ENCODE measurements around the gene ZNRF3.
"Not testable (repeated sequence)": the region's sequence is repeated elsewhere in the genome, so short reads cannot be mapped to it uniquely, and the experiment has no call there.

The ZNRF3 gene

DNA sequence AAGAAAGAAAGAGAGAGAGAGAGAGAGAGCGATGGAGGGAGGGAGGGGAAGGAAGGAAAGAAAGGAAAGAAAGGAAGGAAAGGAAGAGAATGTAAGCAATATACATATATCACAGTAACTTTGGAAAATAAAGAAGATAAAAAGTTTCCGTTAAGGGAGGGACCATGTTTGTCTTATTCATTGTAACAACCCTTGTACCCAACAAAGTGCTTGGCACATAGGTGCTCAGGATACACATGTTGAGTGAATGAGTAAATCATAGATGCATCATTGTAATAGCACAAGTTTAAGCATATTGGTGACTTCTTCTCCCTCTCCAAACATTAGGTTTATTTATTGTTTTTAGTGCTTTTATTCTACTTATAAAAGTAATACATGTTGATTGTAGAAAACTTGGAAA is 39.7 kb upstream of the ZNRF3 start:
- peaks cover 8% of the 10 kb centered on the region for H3K9me3 ChIP-seq (ENCODE audit: severe bottlenecking)
- no peaks in the 10 kb centered on the region for H3K36me3 ChIP-seq
- no peak for DNase-seq
- H3K27me3 ChIP-seq (ENCODE audit: insufficient read depth, low read depth, severe bottlenecking) = no peaks in the 10 kb centered on the region
- H3K27ac ChIP-seq = no peak overlapping the region
- TF ChIP-seq, protein P1, sequence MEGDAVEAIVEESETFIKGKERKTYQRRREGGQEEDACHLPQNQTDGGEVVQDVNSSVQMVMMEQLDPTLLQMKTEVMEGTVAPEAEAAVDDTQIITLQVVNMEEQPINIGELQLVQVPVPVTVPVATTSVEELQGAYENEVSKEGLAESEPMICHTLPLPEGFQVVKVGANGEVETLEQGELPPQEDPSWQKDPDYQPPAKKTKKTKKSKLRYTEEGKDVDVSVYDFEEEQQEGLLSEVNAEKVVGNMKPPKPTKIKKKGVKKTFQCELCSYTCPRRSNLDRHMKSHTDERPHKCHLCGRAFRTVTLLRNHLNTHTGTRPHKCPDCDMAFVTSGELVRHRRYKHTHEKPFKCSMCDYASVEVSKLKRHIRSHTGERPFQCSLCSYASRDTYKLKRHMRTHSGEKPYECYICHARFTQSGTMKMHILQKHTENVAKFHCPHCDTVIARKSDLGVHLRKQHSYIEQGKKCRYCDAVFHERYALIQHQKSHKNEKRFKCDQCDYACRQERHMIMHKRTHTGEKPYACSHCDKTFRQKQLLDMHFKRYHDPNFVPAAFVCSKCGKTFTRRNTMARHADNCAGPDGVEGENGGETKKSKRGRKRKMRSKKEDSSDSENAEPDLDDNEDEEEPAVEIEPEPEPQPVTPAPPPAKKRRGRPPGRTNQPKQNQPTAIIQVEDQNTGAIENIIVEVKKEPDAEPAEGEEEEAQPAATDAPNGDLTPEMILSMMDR (IDR thresholded peaks at IDR 0.05; ENCODE audit: low read depth, low read length) = no peak
- H3K4me3 ChIP-seq (ENCODE audit: low read depth, low read length) = no peak overlapping the region

DNA sequence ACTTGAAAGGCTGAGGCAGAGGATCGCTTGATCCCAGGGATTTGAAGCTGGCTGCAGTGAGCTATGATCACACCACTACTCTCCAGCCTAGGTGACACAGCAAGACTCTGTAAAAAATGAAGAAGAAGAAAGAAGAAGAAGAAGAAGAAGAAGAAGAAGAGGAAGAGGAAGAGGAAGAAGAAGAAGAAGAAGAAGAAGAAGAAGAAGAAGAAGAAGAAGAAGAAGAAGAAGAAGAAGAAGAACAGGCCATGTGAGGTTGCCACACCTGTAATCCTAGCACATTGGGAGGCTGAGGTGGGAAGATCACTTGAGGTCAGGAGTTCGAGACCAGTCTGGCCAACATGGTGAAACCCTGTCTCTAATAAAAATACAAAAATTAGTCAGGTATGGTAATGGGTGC is 39.1 kb upstream of the ZNRF3 start:
- not testable (repeated sequence) for H3K9me3 ChIP-seq (ENCODE audit: severe bottlenecking); H3K27ac ChIP-seq; H3K27me3 ChIP-seq (ENCODE audit: insufficient read depth, low read depth, severe bottlenecking); H3K36me3 ChIP-seq; H3K4me3 ChIP-seq (ENCODE audit: low read depth, low read length); DNase-seq

DNA sequence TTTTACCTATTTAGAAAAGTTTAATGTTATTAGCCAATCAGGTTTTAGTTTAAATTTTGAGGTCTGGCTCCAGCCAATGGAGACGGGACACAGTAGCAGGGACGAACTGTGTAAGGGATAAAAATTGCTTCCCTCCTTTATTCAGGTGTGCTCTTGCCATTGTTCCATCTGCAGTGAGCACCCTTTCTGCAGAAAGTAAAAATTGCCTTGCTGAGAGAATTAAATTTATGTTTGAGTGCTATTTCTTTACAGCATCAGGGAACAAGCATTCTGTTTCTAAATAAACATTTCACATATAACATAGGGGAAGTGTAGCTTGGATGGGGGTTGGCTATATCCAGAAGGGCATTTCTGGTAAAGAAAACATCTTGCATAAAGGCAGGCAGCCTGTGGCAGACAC is 36.4 kb upstream of the ZNRF3 start:
- DNase-seq = no peak
- H3K4me3 ChIP-seq (ENCODE audit: low read depth, low read length) = no peak overlapping the region
- H3K27ac ChIP-seq = no peak overlapping the region
- TF ChIP-seq, protein P1 (IDR thresholded peaks at IDR 0.05; ENCODE audit: low read depth, low read length) = no peak
- no peaks in the 10 kb centered on the region for H3K27me3 ChIP-seq (ENCODE audit: insufficient read depth, low read depth, severe bottlenecking)
- no peaks in the 10 kb centered on the region for H3K36me3 ChIP-seq
- peaks cover 8% of the 10 kb centered on the region for H3K9me3 ChIP-seq (ENCODE audit: severe bottlenecking)

DNA sequence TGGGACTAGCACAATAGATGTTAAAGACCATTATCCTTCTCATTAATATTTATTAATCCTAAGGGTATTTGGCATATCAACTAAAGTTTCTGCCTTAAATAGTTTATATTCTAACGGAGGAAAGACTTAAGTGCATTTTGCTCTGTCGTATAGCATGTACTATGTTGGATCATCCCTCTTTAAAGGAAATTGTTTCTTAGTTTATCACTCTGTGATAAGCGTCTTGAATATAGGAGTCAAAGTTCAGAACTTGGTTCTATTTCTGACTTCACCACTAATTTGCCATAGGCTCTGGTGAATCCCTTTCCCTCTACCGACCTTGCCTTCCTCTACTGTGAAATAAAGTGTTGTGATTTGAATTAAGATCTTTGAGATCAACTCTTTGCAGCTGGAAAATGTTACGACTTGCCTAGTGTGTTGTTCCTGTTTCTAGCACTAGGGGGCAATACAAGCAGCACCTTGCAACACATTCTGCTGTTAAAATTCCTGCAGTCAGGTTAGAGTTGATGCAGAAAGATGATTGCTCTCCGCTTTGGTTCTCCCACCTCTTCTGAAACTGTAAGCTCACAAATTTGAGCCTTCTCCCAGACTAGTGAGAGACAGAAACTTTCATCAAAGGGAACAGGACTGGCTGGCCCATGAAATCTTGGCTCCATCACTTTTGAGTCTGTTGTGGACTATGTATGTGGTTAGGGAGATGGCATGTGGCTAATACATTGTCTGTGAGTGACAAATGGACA is 27.8 kb upstream of the ZNRF3 start:
- DNase-seq = peak; percentile 40
- Histone ChIP-seq H3K9me3 (ENCODE audit: severe bottlenecking) (no peaks in the 10 kb centered on the region), H3K27me3 (ENCODE audit: insufficient read depth, low read depth, severe bottlenecking) (no peaks in the 10 kb centered on the region), H3K4me3 (ENCODE audit: low read depth, low read length) (no peak overlapping the region), H3K27ac (no peak overlapping the region), H3K36me3 (no peaks in the 10 kb centered on the region)
- TF ChIP-seq, protein P1 (IDR thresholded peaks at IDR 0.05; ENCODE audit: low read depth, low read length) = peak; percentile 86

DNA sequence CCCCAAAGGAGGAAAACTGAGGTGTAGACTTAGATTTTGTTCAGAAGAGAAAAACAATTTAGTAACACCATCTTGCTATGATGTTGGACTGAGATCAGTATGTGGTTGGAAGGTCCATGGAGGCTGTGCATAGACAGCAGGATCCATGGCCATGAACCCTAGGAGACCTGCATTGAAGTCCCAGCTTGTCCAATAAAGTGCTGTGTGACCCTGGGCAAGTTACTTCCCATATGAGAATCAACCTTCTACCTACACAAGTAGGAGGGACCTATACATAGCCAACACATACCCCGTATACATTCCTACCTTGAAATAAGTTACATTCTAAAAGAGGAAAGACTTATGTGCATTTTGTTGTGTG is 27.3 kb upstream of the ZNRF3 start:
- Histone ChIP-seq H3K27me3 (ENCODE audit: insufficient read depth, low read depth, severe bottlenecking) (no peaks in the 10 kb centered on the region), H3K27ac (no peak overlapping the region), H3K36me3 (no peaks in the 10 kb centered on the region), H3K9me3 (ENCODE audit: severe bottlenecking) (no peaks in the 10 kb centered on the region), H3K4me3 (ENCODE audit: low read depth, low read length) (no peak overlapping the region)
- TF ChIP-seq, protein P1 (IDR thresholded peaks at IDR 0.05; ENCODE audit: low read depth, low read length) = no peak
- DNase-seq = no peak

DNA sequence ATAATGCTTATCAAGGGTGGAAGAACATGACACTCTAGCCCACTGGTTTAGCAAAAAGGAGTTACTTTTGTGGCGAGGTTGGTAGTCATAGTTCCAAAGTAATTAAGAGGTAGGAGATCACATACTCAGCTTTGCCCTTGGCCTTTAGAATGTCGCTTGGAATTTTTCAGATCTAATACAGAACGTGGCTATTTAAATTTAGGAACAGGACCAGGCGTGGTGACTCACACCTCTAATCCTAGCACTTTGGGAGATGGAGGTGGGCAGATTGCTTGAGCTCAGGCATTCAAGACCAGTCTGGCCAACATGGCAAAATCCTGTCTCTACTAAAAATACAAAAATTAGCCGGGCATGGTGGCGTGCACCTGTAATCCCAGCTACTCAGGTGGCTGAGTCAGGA is 26.1 kb upstream of the ZNRF3 start:
- Histone ChIP-seq H3K27ac (no peak overlapping the region), H3K4me3 (ENCODE audit: low read depth, low read length) (no peak overlapping the region), H3K27me3 (ENCODE audit: insufficient read depth, low read depth, severe bottlenecking) (no peaks in the 10 kb centered on the region), H3K9me3 (ENCODE audit: severe bottlenecking) (no peaks in the 10 kb centered on the region), H3K36me3 (no peaks in the 10 kb centered on the region)
- no peak for DNase-seq
- TF ChIP-seq, protein P1 (IDR thresholded peaks at IDR 0.05; ENCODE audit: low read depth, low read length) = no peak
